Testis (tissue), 3 donors: Measurements from ENCODE around the gene PTH2. TPM values are rescaled to one million over a fixed set of nuclear protein-coding genes. Genes with fewer than 3 reads are reported as not detected.
A peak's percentile ranks its signal among the peaks of the same experiment; 100 is the strongest.
"Not testable (repeated sequence)": the region's sequence is repeated elsewhere in the genome, so short reads cannot be mapped to it uniquely, and the experiment has no call there.

Experiments
- DNase-seq: peaks from one replicate; pipeline ENCODE4 v3.0.0-alpha.2; 2019
- H3K27ac ChIP-seq, 2 donors: fragments of 200-600 bp; sonication (generic); one replicate each; pipeline ENCODE4 v1.5.1; 2019
- H3K27me3 ChIP-seq: fragments of 200-600 bp; sonication (generic); one replicate; pipeline ENCODE4 v1.5.1; 2019
- H3K36me3 ChIP-seq: fragments of 200-600 bp; sonication (generic); one replicate; pipeline ENCODE4 v1.5.1; 2017; ENCODE audit warnings: low read depth; ENCODE audit errors: missing control alignments
- H3K4me1 ChIP-seq: fragments of 200-600 bp; sonication (generic); one replicate; pipeline ENCODE4 v1.5.1; 2019
- H3K4me3 ChIP-seq, 2 donors: fragments of 200-600 bp; sonication (generic); one replicate each; pipeline ENCODE4 v1.5.1; 2017 to 2019
- H3K9me3 ChIP-seq: fragments of 200-600 bp; sonication (generic); one replicate; pipeline ENCODE4 v1.5.1; 2017
- CTCF ChIP-seq, 3 experiments: fragments of 450-650 bp in 2 of 3; fragments of 200-600 bp in 1 of 3; sonication (generic) in 1 of 3; IDR thresholded peaks; one replicate each; pipeline ENCODE4 v1.5.1; 2016 to 2019; ENCODE audit warnings: antibody characterized with exemption in 3 of 3, mild to moderate bottlenecking in 2 of 3, moderate library complexity in 1 of 3
- POLR2A ChIP-seq: fragments of 450-650 bp; IDR thresholded peaks from one replicate; pipeline ENCODE4 v1.6.1; 2017; ENCODE audit warnings: antibody characterized with exemption, mild to moderate bottlenecking, moderate library complexity
- WGBS, 2 donors: methylation state at CpG; one replicate each; pipeline ENCODE4 v1.1.5; 2018; 5-methylcytosine and 5-hydroxymethylcytosine counted together
- intact Hi-C: fragments of 100-400 bp; cut with DNase I; formaldehyde crosslinking; loops from one replicate; pipeline ENCODE4 v1.15.1; 2023; ENCODE audit warnings: low total_unique reads
- polyA plus RNA-seq: library from polyadenylated mRNA; stranded (reverse); fragments of 350-450 nt; fragmentation: Illumina TruSeq; extraction: RNeasy Lipid Tissue Mini Kit (QIAGEN cat#74804); gene quantifications from one replicate; pipeline ENCODE4 v1.2.3, GENCODE V29; 2014; ENCODE audit warnings: low read depth, low replicate concordance; ENCODE audit not compliant: insufficient read depth
- total RNA-seq, 2 donors: library from RNA; depleted of rRNA; stranded (reverse); fragments of >200 nt; gene quantifications; one replicate each; pipeline ENCODE4 v1.2.3, GENCODE V29; 2016

PTH2 gene
- total and polyA plus RNA-seq, 3 donors from 2014 or later, result not detected

GRCh38 chr19:49445997-49446396, 22.8 kb upstream of the PTH2 start:
- WGBS, 2 donors, result 49 to 83% methylated on average over 3 of the region's 3 CpGs
- Histone ChIP-seq H3K27me3 (no peaks in the 10 kb centered on the region), H3K36me3 (no peaks in the 10 kb centered on the region), H3K27ac (no peak overlapping the region), H3K4me1 (peaks cover 11% of the 10 kb centered on the region), H3K4me3 (no peak overlapping the region), H3K9me3 (no peaks in the 10 kb centered on the region)
- intact Hi-C loops, result loop anchor here (10.0 kb wide), 1 partner anchor 51 kb away; no protein-coding TSS in a partner anchor
- no peak for DNase-seq
- TF ChIP-seq CTCF (IDR thresholded peaks at IDR 0.05) (no peak), POLR2A (no peak)

- H3K27ac ChIP-seq, H3K36me3 ChIP-seq, H3K27me3 ChIP-seq, DNase-seq, H3K9me3 ChIP-seq, H3K4me3 ChIP-seq: not testable (repeated sequence)
- 59 to 76% methylated on average over 5 of the region's 5 CpGs for WGBS, 2 donors
- peaks cover 11% of the 10 kb centered on the region for H3K4me1 ChIP-seq
- intact Hi-C loops, result loop anchor here (10.0 kb wide), 1 partner anchor 49 kb away; no protein-coding TSS in a partner anchor
Measured at GRCh38 chr19:49444100-49444700, 21.0 kb upstream of the PTH2 start.

GRCh38 chr19:49443366-49444099, 20.3 kb upstream of the PTH2 start:
- peak; percentile 98 for DNase-seq
- WGBS, 2 donors, result 0 to 1% methylated on average over 45 to 47 of the region's 47 CpGs
- Histone ChIP-seq H3K4me3 (peak overlapping the region; percentile 42 to 64), H3K27me3 (no peaks in the 10 kb centered on the region), H3K36me3 (no peaks in the 10 kb centered on the region), H3K9me3 (no peaks in the 10 kb centered on the region), H3K27ac (peak overlapping the region; percentile 74 to 77), H3K4me1 (peaks cover 11% of the 10 kb centered on the region)
- intact Hi-C loops, result loop anchor here (10.0 kb wide), 1 partner anchor 49 kb away; no protein-coding TSS in a partner anchor
- TF ChIP-seq CTCF (IDR thresholded peaks at IDR 0.05) (peak; percentile 71 to 93 (median 80)), POLR2A (no peak)

- intact Hi-C loops, result loop anchor here (10.0 kb wide), 1 partner anchor 48 kb away; no protein-coding TSS in a partner anchor
- no peaks in the 10 kb centered on the region for H3K27me3 ChIP-seq
- TF ChIP-seq CTCF (IDR thresholded peaks at IDR 0.05), result no peak
- TF ChIP-seq POLR2A, result no peak
- no peaks in the 10 kb centered on the region for H3K36me3 ChIP-seq
- 2% methylated on average over 40 to 41 of the region's 43 CpGs for WGBS, 2 donors
- H3K27ac ChIP-seq, result peak overlapping the region; percentile 74 to 77
- H3K4me1 ChIP-seq, result peaks cover 11% of the 10 kb centered on the region
- DNase-seq, result peak; percentile 89
- peak overlapping the region; percentile 42 to 64 for H3K4me3 ChIP-seq
- H3K9me3 ChIP-seq, result no peaks in the 10 kb centered on the region
Measured at GRCh38 chr19:49442771-49443365, 19.6 kb upstream of the PTH2 start.

- peak; percentile 41 for DNase-seq
- no peak for TF ChIP-seq POLR2A
- TF ChIP-seq CTCF (IDR thresholded peaks at IDR 0.05), result no peak
- Histone ChIP-seq H3K27ac (peak overlapping the region in 1 of 2 donors; percentile 77), H3K36me3 (no peaks in the 10 kb centered on the region), H3K4me1 (peaks cover 11% of the 10 kb centered on the region), H3K27me3 (no peaks in the 10 kb centered on the region), H3K9me3 (no peaks in the 10 kb centered on the region), H3K4me3 (peak overlapping the region in 1 of 2 donors; percentile 64)
- intact Hi-C loops, result loop anchor here (10.0 kb wide), 1 partner anchor 48 kb away; no protein-coding TSS in a partner anchor
- WGBS, 2 donors, result 2 to 5% methylated on average over 11 of the region's 11 CpGs
Measured at GRCh38 chr19:49442354-49442753, 19.1 kb upstream of the PTH2 start.
